Occipital lobe (tissue), 2 donors: ENCODE results near the gene PARD3B. TPM values are rescaled to one million over a fixed set of nuclear protein-coding genes. Genes with fewer than 3 reads are reported as not detected.

ENCODE experiments used
- DNase-seq: peaks from one replicate; lab custom pipeline; 2025; lab: John Stamatoyannopoulos, UW
- total RNA-seq: library from RNA; depleted of rRNA; stranded (reverse); fragments of >200 nt; gene quantifications from one replicate; pipeline ENCODE4 v1.2.3, GENCODE V29; 2014

Gene PARD3B
- total RNA-seq, 1 donor from 2014 or later, result 5.6 TPM

DNA sequence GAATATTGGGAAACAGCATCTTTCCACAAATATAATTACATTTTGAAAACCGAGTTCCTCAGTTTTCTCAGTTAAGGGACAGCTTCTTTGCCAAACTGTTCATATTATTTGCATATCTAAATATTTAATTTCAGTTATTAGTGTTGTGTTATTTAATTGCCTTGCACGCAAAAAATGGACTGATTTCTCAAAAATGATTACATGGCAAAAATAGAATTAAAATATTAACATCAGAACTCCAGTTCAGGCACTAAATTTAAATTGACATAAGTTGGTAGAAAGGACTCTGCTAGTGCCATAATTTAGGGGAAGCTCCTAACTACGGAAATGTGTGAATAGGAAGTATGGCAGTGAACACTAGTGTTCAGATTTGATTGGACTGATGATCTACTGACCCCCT, 209.6 kb downstream of the PARD3B start:
- no peak for DNase-seq

DNA sequence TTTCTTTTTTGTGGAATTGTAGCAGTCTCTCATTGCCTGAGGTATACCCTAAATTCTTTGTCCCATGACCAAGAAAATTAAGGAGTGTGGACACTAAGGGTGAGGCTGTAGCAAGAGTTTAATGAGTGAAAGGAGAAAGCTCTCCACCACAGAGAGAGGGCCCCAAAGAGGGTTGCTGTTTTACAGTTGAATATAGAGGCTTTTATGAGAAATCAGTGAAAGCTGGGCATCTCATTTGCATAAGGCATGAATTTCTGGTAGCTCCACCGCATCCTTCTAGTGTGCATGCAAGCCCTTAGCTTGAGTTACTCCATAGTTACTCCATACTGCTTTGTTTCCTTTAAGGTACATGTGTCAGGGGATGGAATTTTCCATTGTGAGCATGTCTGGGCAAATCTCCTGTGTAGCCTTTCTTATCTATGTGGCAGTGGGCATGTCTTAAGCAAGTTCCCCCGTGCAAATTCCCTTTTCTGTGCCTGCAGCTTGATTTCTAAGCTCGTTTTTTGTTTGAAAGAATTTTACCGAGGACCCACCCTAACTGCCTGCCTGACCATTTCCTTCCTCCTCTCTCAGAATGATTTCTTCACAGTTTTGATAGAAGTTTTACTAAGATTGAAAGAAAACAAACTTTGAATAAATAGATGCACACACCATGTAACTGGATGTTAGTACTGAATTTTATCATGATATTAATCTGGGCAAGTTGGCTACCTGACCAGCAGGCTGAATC, 218.9 kb downstream of the PARD3B start:
- no peak for DNase-seq

DNA sequence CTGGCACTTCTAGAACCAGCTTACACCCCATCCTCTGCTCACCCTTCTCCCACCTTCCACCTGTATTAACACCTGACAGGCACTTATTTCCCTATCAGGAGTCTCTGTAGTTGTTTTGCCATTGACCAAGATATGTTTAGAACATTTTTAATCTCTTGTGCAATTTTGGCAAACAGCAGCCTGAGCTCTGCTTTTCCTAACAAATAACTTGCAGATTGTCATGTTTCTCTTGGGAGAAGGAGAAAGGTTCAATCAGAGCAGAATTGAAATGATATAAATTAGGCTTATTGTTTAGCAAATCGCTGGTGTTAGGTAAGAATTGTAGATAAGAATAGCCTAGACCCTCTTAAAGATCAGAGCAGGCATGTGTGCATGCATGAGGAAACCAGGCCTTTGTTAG, 225.5 kb downstream of the PARD3B start:
- no peak for DNase-seq

DNA sequence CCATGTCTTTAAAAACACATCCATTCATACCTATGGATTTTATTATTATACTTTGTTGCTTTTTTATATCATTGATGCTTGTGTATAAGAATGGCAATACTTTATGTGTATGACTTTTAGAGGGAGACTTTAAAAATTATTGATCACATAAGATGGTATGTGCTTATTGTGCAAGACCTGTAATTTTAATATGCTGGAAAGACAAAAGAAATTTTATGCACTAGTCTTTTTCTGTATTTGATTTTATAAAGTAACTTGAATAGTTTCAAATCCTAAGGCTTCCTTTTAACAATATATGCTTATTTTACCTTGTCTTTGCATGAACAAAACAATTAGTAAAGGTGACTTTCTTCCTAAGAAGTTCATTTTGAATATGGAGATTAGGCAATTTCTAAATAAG, 226.4 kb downstream of the PARD3B start:
- DNase-seq, result no peak

DNA sequence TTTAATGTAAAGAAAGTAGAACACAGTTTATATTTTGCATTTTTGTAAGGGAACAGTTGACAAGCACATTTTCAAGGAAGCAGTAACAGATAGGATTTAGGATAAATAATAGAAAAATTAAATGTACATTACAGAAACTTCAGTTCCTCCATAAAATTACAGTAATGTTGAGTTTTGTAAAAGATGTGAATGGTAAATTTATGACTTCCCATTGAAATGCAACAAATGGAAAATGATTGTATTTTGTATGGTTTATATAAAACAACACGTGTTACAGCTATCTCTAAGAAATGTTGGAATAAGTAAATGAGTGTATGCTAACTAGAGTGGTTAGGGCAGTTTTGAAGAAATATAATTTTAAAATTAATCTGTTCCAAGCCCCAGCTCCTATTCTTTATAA, 227.3 kb downstream of the PARD3B start:
- no peak for DNase-seq

DNA sequence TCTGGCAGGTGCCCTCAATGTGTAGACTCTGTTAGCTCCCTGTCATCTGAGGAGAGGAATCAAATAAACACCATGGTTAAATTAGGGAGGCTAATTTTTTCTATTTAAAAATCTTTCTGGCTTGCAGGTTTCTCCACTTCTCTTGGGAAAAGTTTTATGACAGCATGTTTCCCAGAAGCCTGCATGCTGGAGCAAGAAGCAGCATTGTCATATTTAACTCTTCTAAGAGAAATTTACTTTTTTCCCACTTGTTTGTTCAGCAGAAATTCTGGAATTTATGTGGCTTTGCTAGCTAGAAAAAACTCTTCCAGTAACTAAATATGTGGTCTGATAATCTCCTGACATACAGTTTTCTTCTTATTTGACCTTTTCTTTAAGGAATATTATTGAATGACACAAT, 230.5 kb downstream of the PARD3B start:
- DNase-seq, result no peak

DNA sequence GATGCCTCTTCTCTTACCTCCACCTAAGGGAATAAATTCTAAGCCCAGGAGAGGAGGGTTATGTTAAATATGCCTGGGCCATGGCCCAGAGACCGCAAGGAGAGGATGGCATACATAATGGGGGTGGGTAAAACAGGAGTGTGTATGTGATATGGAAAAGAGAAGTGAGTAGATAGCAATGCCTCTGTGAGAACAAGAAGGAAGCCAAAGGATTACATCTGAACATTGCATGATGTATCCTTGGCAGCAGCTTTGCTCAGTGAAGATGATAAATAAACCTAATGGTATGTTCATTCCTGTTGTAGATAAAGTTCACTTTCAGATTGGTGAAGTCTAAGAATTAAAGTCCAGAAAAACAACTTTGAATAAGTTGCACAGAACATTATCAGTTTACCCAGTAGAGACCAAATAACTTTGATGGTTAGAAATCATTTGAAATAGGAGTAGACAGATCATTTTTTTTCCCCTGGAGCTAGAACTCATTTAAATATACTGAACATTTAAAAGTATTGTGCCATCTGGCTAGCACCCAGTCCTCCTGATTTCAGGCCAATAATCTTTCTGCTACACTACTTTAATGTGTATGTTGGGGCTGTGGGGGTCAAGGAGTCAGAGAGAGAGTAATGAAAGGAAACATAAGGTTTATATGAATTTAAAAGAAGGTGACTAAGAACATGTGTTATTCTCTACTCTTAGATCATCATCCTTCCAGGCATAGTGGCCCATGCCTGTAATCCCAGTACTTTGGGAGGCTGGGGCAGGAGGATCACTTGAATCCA, 231.7 kb downstream of the PARD3B start:
- DNase-seq, result no peak

DNA sequence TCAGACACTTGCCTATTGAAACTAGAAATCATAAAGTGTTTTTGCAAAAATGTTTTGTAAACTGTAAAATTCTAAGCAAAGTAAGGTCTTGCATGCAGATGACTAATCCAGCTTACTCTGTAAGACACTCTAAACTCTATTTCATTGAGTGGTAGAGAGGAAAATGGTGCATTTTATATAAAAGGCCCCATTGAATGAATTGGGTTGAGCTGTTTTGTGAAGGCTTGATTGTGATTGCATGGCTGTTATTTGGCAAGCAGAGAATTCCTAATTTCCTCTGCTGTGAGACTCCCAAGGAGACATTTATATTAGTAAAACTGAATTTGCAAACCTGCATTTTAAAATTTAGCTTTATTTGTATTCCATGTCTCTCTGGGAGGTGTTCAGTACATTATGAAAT, 234.5 kb downstream of the PARD3B start:
- DNase-seq, result no peak

DNA sequence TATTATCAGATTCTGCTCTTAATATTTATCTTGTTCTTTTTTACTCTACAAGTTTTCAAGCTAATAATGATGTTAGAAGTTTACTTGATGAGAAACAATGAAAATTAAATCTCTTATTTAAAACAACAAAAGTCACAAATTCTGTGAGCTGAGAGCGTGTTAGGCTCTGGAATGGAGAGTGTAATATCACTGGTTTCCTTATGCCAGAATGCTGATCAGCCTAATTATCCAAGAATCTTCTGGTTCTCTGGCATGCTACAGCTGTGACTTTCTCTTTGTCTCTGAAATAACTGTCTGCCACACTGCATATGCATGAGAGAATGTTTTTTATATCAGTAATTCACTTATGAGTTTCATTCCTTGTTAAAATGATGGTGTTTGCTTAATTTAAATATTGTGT, 236.7 kb downstream of the PARD3B start:
- no peak for DNase-seq

DNA sequence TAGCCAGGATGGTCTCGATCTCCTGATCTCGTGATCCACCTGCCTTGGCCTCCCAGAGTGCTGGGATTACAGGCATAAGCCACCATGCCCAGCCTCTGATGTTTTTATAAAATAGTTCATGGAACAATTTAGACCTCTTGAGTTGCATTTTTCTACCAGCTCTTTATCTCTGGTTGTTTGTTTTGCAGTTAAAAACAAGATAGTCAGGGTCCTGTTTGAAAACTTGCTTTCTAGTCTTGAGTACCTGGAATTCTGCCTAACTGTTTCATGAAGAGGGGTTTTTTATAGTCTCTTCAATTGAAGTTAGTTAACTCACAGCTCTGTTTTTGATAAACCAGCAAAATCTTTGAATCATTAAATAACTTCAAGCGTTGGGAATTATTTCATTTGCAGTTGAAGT, 244.8 kb downstream of the PARD3B start:
- no peak for DNase-seq

DNA sequence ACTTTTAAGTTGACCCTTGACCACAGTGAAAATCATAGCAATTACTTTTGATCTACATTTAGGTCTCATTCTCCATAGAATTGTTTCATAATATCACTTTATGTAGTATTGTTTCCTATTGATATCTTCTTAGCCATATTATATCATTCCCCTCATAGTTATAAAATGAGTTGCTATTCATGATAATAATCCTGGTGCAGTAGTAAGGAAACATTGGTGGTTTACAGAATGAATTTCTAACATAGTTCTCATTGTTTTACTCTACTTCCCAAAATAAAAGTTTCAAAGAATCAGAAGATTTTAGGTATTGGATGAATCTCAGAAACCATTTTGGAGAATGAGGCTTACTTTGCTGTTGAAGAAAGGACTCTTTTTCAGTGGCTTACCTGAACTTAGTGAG, 246.0 kb downstream of the PARD3B start:
- DNase-seq, result no peak

DNA sequence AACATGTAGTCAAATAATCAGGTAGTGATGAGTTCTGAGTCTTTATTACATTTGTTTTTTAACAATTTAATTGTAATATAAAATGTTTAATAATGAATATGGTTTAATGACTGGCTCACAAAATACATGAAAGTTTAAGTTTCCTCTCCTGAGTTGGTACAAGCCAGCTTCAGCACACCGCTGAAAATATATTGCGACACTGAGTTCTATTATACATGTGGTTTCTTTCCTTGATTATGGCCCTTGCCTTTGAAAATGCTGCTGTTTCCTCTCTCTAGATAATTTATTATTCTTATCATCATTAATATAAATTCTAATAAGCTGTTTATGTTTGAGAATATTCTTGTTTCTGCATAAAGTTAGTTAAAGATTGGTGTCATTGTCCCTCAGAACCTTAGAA, 249.3 kb downstream of the PARD3B start:
- DNase-seq, result no peak

DNA sequence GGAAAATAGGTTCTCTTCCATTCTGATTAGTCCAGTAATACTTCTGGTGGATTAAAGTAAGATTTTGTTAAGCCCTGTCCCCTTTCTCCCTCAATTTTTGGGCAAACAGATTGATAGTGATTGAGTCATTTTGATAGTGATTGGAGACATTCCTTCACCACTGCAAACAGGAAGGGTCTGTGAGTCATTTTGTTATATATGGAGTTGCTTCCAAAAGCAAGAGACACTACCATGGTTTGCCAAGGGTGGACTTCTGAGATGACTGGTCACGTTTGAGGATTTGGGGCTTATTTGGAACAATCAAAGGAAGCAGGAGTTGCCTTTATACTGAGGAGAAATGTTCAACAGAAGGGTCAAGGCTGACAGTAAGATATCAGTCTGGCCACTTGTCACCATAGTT, 249.9 kb downstream of the PARD3B start:
- DNase-seq, result no peak

DNA sequence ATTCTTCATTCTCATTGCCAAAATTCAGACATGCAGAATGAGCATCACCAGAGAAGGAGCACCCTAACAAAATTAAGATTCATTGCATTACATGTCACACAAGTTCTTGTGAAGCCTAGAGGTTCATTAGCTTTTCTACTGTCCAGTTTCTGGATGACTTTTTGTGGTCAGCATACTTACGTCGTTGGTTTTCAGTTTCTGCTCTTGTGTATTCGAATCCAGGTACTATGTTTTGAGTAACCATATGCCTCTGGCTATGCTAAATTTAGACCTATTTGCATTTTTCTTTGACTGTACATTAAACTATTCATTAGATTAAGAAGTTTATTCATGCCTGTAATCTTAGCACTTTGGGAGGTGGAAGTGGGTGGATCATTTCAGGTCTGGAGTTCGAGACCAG, 251.3 kb downstream of the PARD3B start:
- no peak for DNase-seq

DNA sequence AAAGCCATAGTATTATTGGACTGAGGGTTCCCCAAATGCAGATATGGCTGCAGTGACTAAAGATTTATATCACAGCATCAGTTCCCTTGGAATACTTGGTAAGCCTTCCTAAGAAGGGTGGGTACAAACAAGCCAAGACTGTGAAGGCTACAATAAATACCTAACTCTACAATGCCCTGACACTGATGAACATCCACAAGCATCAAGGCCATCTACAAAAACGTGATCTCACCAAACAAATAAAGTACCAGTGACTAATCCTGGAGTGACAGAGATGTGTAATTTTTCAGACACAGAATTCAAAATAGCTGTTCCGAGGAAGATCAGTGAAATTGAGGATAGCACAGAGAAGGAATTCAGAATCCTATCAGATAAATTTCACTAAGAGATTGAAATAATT, 254.5 kb downstream of the PARD3B start:
- no peak for DNase-seq

DNA sequence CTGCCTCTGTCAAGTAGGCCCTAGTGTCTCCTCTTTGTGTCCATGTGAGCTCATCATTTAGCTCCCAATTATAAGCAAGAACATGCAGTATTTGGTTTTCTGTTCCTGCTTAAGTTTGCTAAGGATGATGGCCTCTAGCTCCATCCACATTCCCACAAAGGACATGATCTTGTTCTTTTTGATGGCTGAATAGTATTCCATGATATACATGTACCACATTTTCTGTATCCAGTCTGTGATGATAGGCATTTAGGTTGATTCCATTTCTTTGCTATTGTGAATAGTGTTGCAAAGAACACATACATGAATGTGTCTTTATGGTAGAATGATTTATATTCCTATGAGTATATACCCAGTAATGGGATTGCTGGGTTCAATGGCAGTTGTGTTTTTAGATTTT, 263.2 kb downstream of the PARD3B start:
- DNase-seq, result no peak

DNA sequence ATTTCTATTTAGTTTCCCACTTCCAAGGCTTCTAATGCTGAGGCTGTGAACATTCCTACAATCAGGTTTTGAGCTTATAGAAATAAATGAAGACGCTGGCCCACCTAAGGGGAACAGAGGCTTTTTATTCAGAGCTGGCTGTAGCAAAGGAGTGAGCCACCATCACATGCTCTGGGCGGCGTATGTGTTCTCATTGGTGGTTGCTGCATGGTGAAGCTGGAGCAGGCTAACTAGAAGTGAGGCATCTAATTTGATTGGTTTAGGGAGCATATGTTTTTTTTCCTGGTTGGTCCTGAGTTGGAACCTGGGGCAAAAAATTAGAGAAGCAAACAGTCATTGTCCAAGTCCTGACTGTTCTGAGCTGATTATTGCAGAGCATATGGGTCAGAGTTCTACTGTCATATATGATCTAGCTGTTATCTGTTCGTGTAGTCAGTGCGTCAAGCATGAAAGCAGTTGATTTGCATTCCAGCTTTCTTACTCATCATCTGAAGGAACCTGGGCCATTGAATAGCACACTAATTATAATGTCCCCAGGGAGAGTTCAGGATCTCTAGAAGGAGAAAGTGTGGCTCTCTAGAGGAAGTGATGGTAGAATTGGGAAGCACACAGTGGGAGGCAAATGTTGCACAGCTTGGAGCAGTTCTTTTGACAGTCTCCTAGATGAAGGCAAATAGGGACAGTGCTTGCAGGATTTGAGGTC, 279.6 kb downstream of the PARD3B start:
- DNase-seq, result no peak

DNA sequence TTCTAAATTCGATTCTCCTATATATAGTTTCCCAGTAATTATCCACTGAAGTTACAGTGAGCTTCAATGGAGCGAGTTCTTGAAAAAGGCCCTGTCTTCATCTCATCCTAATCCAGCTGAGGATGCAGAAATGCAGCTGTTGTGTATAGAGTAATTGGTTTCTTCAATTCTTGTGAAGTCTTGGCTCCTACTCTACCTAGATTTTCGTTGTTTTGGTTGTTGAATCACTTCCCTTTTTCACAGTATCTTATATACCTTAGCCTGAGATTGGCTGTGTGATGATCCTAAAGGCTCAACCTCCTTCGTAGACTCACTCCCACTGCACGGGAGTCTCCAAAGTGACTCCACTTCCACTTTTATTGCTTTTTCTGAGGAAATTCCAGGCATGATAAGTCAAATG, 280.4 kb downstream of the PARD3B start:
- DNase-seq, result no peak

DNA sequence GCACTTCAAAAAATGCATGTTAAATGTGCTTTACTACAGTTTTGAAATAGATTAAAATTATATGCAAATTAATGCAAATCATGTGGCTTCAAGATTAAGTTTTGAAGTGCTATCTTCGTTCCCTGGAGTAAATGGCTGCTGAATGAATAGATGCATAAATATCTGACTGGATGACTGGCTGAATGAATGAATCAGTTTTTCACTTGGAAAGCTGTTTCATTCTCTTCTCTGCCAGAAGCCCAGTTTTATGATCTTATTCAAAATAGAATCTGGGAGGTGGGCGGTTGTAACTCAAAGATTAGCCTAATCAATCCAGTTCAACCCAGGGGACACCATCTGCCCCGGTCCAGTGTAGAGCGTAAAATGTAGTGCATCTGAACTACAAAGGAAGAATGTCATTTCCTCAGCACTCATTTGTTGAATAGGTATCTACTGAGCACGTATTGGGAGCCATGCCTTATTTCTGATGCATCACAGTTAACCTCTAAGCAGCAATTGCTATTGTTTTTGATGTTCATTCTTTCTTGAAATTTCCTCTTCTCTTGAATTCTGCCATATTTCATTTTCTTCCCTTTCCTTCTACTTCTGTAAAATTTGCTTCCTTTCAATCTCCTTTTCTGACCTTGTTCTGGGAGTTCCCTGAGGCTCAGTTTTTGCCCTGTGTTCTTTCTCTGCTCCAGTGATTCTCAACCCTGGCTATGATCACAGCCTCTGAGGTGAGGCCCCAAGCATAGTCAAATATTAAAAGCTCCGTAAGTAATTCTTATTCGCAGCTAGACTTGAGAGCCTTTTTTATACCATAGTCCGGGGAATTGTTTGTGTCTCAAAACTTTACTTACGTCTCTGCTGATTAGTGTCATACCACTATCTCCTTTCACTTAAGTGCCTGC, 282.7 kb downstream of the PARD3B start:
- DNase-seq, result no peak

DNA sequence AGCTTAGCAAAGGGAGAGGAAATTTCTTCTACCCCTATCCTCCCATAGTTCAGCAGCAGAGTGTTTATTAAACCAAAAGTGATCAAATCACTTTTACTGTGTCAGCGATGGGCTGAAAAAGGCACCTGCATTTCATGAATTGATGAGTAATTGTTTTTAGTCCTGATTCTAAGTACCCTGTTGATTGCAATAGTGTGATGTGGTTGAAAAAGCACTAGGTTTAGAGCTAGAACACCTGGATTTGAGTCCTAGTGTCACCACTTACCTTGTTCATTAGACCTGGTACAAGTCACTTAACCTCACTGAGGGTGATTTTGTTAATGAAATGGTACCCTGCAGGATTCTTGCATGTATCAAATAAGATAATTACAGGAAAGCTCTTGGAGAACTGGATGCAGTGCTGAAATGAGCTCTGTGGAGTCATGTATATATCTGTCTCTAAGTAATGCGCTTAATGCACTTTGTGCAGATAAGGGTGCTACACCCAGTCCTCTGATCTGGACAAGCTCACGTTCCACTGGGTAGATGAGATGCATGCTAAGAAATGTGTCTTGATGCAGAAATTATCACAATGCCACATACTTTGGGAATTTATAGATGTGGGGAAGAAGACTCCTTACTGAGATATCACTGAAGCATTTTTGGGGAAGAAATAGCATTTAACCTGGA, 289.6 kb downstream of the PARD3B start:
- no peak for DNase-seq

DNA sequence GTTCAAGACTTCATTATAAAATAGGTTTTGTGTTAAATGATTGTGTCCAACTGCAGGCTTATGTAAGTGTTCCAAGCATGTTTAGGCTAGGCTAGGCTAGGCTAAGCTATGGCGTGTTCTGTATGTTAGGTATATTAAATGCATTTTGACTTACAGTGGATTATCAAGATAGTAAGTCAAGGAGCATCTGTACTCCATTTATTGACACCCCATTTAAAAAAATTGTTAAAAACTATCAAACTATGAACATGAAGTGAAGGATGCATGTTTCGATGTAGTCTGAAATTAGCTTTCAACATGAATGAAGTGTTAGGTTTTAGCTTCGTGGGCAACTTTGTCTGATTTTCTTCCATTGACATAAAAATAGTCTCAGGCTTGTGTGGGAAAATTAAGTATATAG, 290.5 kb downstream of the PARD3B start:
- no peak for DNase-seq
